HG03025 (cell line): ENCODE results near the gene GABRD.

ENCODE experiments used
- ATAC-seq: cut with Tn5 transposase; IDR thresholded peaks from one replicate; pipeline ENCODE4 v1.9.1; 2021; ENCODE audit warnings: mild to moderate bottlenecking, moderate library complexity; ENCODE audit not compliant: unreplicated experiment, low FRiP score

The GABRD gene

GRCh38 chr1:2033165-2033564, 14.0 kb downstream of the GABRD start:
- ATAC-seq = no peak

- no peak for ATAC-seq
These were observed 17.1 kb downstream of the GABRD start for GRCh38 chr1:2036287-2036686.

- ATAC-seq = no peak
These were observed 18.3 kb downstream of the GABRD start for GRCh38 chr1:2037314-2037979.

GRCh38 chr1:2038229-2038628, 19.1 kb downstream of the GABRD start:
- no peak for ATAC-seq

- ATAC-seq = no peak
These were observed 20.1 kb downstream of the GABRD start for GRCh38 chr1:2039251-2039650.

- no peak for ATAC-seq
These were observed 22.2 kb downstream of the GABRD start for GRCh38 chr1:2041305-2041704.

GRCh38 chr1:2041887-2042286, 22.7 kb downstream of the GABRD start:
- no peak for ATAC-seq

GRCh38 chr1:2042830-2043773, 24.0 kb downstream of the GABRD start:
- no peak for ATAC-seq

GRCh38 chr1:2043886-2044285, 24.7 kb downstream of the GABRD start:
- ATAC-seq = no peak

GRCh38 chr1:2044510-2045319, 25.6 kb downstream of the GABRD start:
- ATAC-seq = no peak

- no peak for ATAC-seq
These were observed 26.5 kb downstream of the GABRD start for GRCh38 chr1:2045468-2046173.

GRCh38 chr1:2046174-2046917, 27.2 kb downstream of the GABRD start:
- ATAC-seq = no peak

- ATAC-seq = no peak
These were observed 28.0 kb downstream of the GABRD start for GRCh38 chr1:2046953-2047748.

GRCh38 chr1:2047749-2048729, 28.9 kb downstream of the GABRD start:
- ATAC-seq = no peak

GRCh38 chr1:2049225-2049717, 30.1 kb downstream of the GABRD start:
- ATAC-seq = no peak

- ATAC-seq = no peak
These were observed 30.7 kb downstream of the GABRD start, which contains the start of gene PRKCZ for GRCh38 chr1:2049718-2050431. Gene PRKCZ (plus strand): TSS chr1:2050411. CDS start chr1:2050631, 220 bp downstream.

GRCh38 chr1:2050461-2050792, 31.3 kb downstream of the GABRD start:
- ATAC-seq = no peak
